ENCODE results near the gene PFDN1.

PFDN1 gene

GRCh38 chr5:140312791-140313189 is 9.9 kb upstream of the PFDN1 start:
- H4K20me1 ChIP-seq (ENCODE audit: insufficient read depth, low read length) = no peaks in the 10 kb centered on the region
- H3K79me2 ChIP-seq (ENCODE audit: insufficient read depth, low read length) = no peaks in the 10 kb centered on the region
- H3K9me2 ChIP-seq (ENCODE audit: low read depth, low read length) = no peaks in the 10 kb centered on the region
- H3F3A ChIP-seq (ENCODE audit: insufficient read depth, low read length) = no peaks in the 10 kb centered on the region
- H3K9me3 ChIP-seq (ENCODE audit: low read length) = no peaks in the 10 kb centered on the region
- H3K9ac ChIP-seq (ENCODE audit: low read length) = no peak overlapping the region
- TF ChIP-seq CTCF (IDR thresholded peaks at IDR 0.05; ENCODE audit: low read length) = no peak
- no peak for TF ChIP-seq EZH2 (IDR thresholded peaks at IDR 0.05; ENCODE audit: borderline replicate concordance, low read length)
- H3K4me1 ChIP-seq (ENCODE audit: insufficient read depth, low read length, severe bottlenecking) = no peaks in the 10 kb centered on the region
- no peaks in the 10 kb centered on the region for H3K36me3 ChIP-seq (ENCODE audit: insufficient read depth, low read length)
- no peak overlapping the region for H3K4me3 ChIP-seq (ENCODE audit: low read depth, low read length, poor library complexity, severe bottlenecking)
- no peak overlapping the region for H3K4me2 ChIP-seq (ENCODE audit: low read length)
- no peak overlapping the region; the same call in 1 of the 2 replicates for H2AFZ ChIP-seq (ENCODE audit: low read length)
- H3K27ac ChIP-seq (ENCODE audit: low read depth, low read length, poor library complexity, severe bottlenecking) = no peak overlapping the region
- no peaks in the 10 kb centered on the region for H3K27me3 ChIP-seq (ENCODE audit: insufficient read depth, low read length)

DNA sequence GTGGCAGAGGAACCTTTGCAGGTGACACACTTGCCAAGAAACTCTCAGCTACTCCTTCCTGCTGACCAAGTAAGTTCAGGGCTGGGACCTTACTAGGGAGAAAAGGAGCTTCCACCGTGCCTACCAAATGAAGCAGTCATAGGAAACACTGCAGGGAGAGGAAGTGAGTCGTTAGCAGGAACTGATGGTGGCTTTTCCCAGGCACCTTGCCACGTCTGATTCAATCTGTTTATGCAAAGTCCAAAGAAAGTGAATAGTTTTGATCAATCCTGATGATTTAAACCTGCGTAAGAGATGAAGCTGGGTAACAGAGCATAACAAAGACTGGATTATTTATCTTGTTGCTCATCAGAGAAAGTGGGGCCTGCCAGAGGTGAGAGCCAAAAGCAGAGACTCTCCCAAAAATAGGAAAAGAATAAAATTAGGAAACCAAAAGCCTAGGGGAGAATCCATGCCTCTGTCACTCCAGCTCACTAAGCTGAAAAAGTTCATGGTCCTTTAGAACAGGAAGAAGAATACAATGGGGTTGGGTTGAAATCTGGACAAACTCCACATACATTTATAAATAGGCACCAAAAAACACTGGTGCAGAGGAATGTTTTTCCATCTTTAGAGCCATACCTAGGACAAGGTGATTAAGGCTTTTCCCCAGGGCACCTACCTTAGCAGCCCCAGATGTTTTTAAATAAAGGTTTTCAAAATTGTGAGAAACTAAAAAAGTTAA is 9.3 kb upstream of the PFDN1 start:
- no peaks in the 10 kb centered on the region for H3K79me2 ChIP-seq (ENCODE audit: insufficient read depth, low read length)
- H4K20me1 ChIP-seq (ENCODE audit: insufficient read depth, low read length) = no peaks in the 10 kb centered on the region
- H3K4me1 ChIP-seq (ENCODE audit: insufficient read depth, low read length, severe bottlenecking) = no peaks in the 10 kb centered on the region
- no peak overlapping the region for H3K27ac ChIP-seq (ENCODE audit: low read depth, low read length, poor library complexity, severe bottlenecking)
- H3K4me2 ChIP-seq (ENCODE audit: low read length) = no peak overlapping the region
- H3K9ac ChIP-seq (ENCODE audit: low read length) = no peak overlapping the region
- no peaks in the 10 kb centered on the region for H3K36me3 ChIP-seq (ENCODE audit: insufficient read depth, low read length)
- H2AFZ ChIP-seq (ENCODE audit: low read length) = no peak overlapping the region; the same call in 1 of the 2 replicates
- H3K9me3 ChIP-seq (ENCODE audit: low read length) = no peaks in the 10 kb centered on the region
- H3K27me3 ChIP-seq (ENCODE audit: insufficient read depth, low read length) = no peaks in the 10 kb centered on the region
- no peak overlapping the region for H3K4me3 ChIP-seq (ENCODE audit: low read depth, low read length, poor library complexity, severe bottlenecking)
- H3F3A ChIP-seq (ENCODE audit: insufficient read depth, low read length) = no peaks in the 10 kb centered on the region
- no peaks in the 10 kb centered on the region for H3K9me2 ChIP-seq (ENCODE audit: low read depth, low read length)
- TF ChIP-seq EZH2 (IDR thresholded peaks at IDR 0.05; ENCODE audit: borderline replicate concordance, low read length) (no peak), CTCF (IDR thresholded peaks at IDR 0.05; ENCODE audit: low read length) (no peak)

DNA sequence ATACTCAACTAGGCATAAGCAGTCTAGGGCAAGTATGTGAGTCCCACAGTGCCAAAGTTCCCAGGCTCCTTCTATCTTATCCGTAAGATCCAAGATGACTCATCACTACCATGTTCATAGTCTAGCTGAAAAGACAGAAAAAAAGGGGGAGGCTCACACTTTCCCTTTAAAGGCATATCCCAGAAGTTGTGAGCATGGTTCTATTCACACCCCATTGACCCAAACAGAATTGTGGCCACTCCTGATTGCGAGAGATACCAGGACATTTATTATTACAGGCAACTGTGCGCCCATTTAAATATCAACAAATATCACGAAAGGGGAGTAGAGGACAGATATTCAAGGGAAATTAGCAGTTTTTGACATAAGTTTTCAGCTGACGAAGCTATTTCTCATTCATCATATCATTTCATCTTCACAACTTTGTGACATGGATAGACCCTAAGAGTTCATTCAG is 8.1 kb upstream of the PFDN1 start:
- no peaks in the 10 kb centered on the region for H3K36me3 ChIP-seq (ENCODE audit: insufficient read depth, low read length)
- H3K4me2 ChIP-seq (ENCODE audit: low read length) = no peak overlapping the region
- H4K20me1 ChIP-seq (ENCODE audit: insufficient read depth, low read length) = no peaks in the 10 kb centered on the region
- no peaks in the 10 kb centered on the region for H3K79me2 ChIP-seq (ENCODE audit: insufficient read depth, low read length)
- no peaks in the 10 kb centered on the region for H3K4me1 ChIP-seq (ENCODE audit: insufficient read depth, low read length, severe bottlenecking)
- H3K9me3 ChIP-seq (ENCODE audit: low read length) = no peaks in the 10 kb centered on the region
- H2AFZ ChIP-seq (ENCODE audit: low read length) = no peak overlapping the region
- H3K27me3 ChIP-seq (ENCODE audit: insufficient read depth, low read length) = no peaks in the 10 kb centered on the region
- no peak overlapping the region for H3K9ac ChIP-seq (ENCODE audit: low read length)
- no peaks in the 10 kb centered on the region for H3F3A ChIP-seq (ENCODE audit: insufficient read depth, low read length)
- H3K9me2 ChIP-seq (ENCODE audit: low read depth, low read length) = no peaks in the 10 kb centered on the region
- H3K4me3 ChIP-seq (ENCODE audit: low read depth, low read length, poor library complexity, severe bottlenecking) = no peak overlapping the region
- H3K27ac ChIP-seq (ENCODE audit: low read depth, low read length, poor library complexity, severe bottlenecking) = no peak overlapping the region
- no peak for TF ChIP-seq CTCF (IDR thresholded peaks at IDR 0.05; ENCODE audit: low read length)
- no peak for TF ChIP-seq EZH2 (IDR thresholded peaks at IDR 0.05; ENCODE audit: borderline replicate concordance, low read length)
